SK-N-SH (cell line): ENCODE results near the gene PYGB. TPM values are rescaled to one million over a fixed set of nuclear protein-coding genes. Genes with fewer than 3 reads are reported as not detected.

Experiments
- CTCF ChIA-PET: fragments of 300-600, 350-600 bp; formaldehyde crosslinking; extraction: SDS; loops from one replicate; lab custom pipeline; 2021; lab: Yijun Ruan, JAX
- POLR2A ChIA-PET: fragments of 350-600 bp; sonication (Branson Sonifier 250); formaldehyde crosslinking; extraction: SDS; loops from one replicate; lab custom pipeline; 2020; ENCODE audit warnings: antibody characterized with exemption, inconsistent platforms; lab: Yijun Ruan, JAX
- DNase-seq: peaks from one replicate; pipeline ENCODE4 v3.0.0; 2012
- H2AFZ ChIP-seq: fragments of 200-600 bp; sonication (generic); 2 replicates; pipeline ENCODE4 v1.8.1; 2016; ENCODE audit warnings: antibody characterized with exemption, mild to moderate bottlenecking, low read depth
- H3F3A ChIP-seq: fragments of 200-600 bp; sonication (generic); replicated peaks from 2 replicates; pipeline ENCODE3; 2016; ENCODE audit warnings: antibody characterized with exemption, mild to moderate bottlenecking; ENCODE audit not compliant: insufficient read depth
- H3K27ac ChIP-seq, 2 experiments: fragments of 200-500 bp in 1 of 2; fragments of 200-600 bp in 1 of 2; sonication (Bioruptor generic) in 1 of 2; sonication (generic), shearing (Covaris generic) in 1 of 2; 2 replicates each; pipeline versions ENCODE4 v1.5.1 to v1.6.1; 2014 to 2016; ENCODE audit warnings: low read depth in 2 of 2, inconsistent platforms in 1 of 2, low read length in 1 of 2, mild to moderate bottlenecking in 1 of 2, mixed read lengths in 1 of 2
- H3K27me3 ChIP-seq: fragments of 200-600 bp; sonication (generic), shearing (Covaris generic); 2 replicates; pipeline ENCODE4 v1.6.1; 2016; ENCODE audit warnings: mixed run types; ENCODE audit not compliant: insufficient read depth
- H3K36me3 ChIP-seq, 2 experiments: fragments of 200-500 bp in 1 of 2; fragments of 200-600 bp in 1 of 2; sonication (Bioruptor generic) in 1 of 2; sonication (generic) in 1 of 2; replicated peaks in 1 of 2; 2 replicates each; pipeline versions ENCODE3 to v1.5.1; 2014 to 2016; ENCODE audit warnings: low read length in 1 of 2, mild to moderate bottlenecking in 1 of 2; ENCODE audit not compliant: insufficient read depth in 2 of 2, control insufficient read depth in 1 of 2
- H3K4me1 ChIP-seq, 2 experiments: fragments of 200-500 bp in 1 of 2; fragments of 200-600 bp in 1 of 2; sonication (Bioruptor generic) in 1 of 2; sonication (generic), shearing (Covaris generic) in 1 of 2; 2 replicates each; pipeline versions ENCODE4 v1.5.1 to v1.6.1; 2014 to 2016; ENCODE audit warnings: low read depth in 1 of 2, low read length in 1 of 2, mixed run types in 1 of 2; ENCODE audit not compliant: insufficient read depth in 2 of 2, control insufficient read depth in 1 of 2
- H3K4me2 ChIP-seq: fragments of 200-600 bp; sonication (generic), shearing (Covaris generic); 2 replicates; pipeline ENCODE4 v1.6.1; 2017; ENCODE audit warnings: mixed run types
- H3K4me3 ChIP-seq, 2 experiments: fragments of 200-500 bp in 1 of 2; fragments of 200-600 bp in 1 of 2; sonication (Bioruptor generic) in 1 of 2; sonication (generic), shearing (Covaris generic) in 1 of 2; 2 replicates each; pipeline versions ENCODE4 v1.5.1 to v1.8.1; 2014 to 2016; ENCODE audit warnings: low read depth in 2 of 2, inconsistent platforms in 1 of 2, low read length in 1 of 2, mild to moderate bottlenecking in 1 of 2, mixed read lengths in 1 of 2, moderate library complexity in 1 of 2
- H3K79me2 ChIP-seq: fragments of 200-600 bp; sonication (generic); 2 replicates; pipeline ENCODE4 v1.8.1; 2017; ENCODE audit warnings: mild to moderate bottlenecking; ENCODE audit not compliant: insufficient read depth
- H3K9ac ChIP-seq: fragments of 200-600 bp; sonication (generic); 2 replicates; pipeline ENCODE4 v1.6.1; 2017; ENCODE audit warnings: mixed run types
- H3K9me2 ChIP-seq: fragments of 200-600 bp; sonication (generic); 2 replicates; pipeline ENCODE4 v1.6.1; 2017; ENCODE audit warnings: mixed run types
- H3K9me3 ChIP-seq: fragments of 200-600 bp; sonication (generic); 2 replicates; pipeline ENCODE4 v1.6.1; 2017; ENCODE audit warnings: mixed run types, mild to moderate bottlenecking, moderate library complexity
- H4K20me1 ChIP-seq: fragments of 200-600 bp; sonication (generic); 2 replicates; pipeline ENCODE4 v1.6.1; 2017; ENCODE audit warnings: mild to moderate bottlenecking, mixed run types; ENCODE audit not compliant: insufficient read depth
- ELF1 ChIP-seq: IDR thresholded peaks from 2 replicates; pipeline ENCODE4 v1.4.0; 2012
- EZH2phosphoT487 ChIP-seq: fragments of 200-600 bp; sonication (generic); IDR thresholded peaks from 2 replicates; pipeline ENCODE4 v1.6.1; 2017; ENCODE audit warnings: low read depth, mixed run types, mild to moderate bottlenecking, antibody characterized with exemption, moderate library complexity, borderline replicate concordance
- FOSL2 ChIP-seq: IDR thresholded peaks from 2 replicates; pipeline ENCODE4 v1.4.0; 2012; ENCODE audit warnings: low read depth, mild to moderate bottlenecking, moderate library complexity, borderline replicate concordance
- FOXJ3 ChIP-seq: sonication (generic); formaldehyde crosslinking; IDR thresholded peaks from 2 replicates; pipeline ENCODE4 v1.5.1; 2020; ENCODE audit warnings: mild to moderate bottlenecking, missing genetic modification reagents
- FOXM1 ChIP-seq: IDR thresholded peaks from 2 replicates; pipeline ENCODE4 v1.4.0; 2012; ENCODE audit warnings: low read depth, mild to moderate bottlenecking
- GATA2 ChIP-seq: sonication (generic); formaldehyde crosslinking; IDR thresholded peaks from 2 replicates; pipeline ENCODE4 v1.5.0; 2020; ENCODE audit warnings: mild to moderate bottlenecking, missing genetic modification reagents
- JUND ChIP-seq: IDR thresholded peaks from 2 replicates; pipeline ENCODE4 v1.4.0; 2012
- MEF2A ChIP-seq: IDR thresholded peaks from 2 replicates; pipeline ENCODE4 v1.4.0; 2012; ENCODE audit warnings: low read depth, borderline replicate concordance
- MXI1 ChIP-seq: IDR thresholded peaks from 2 replicates; pipeline ENCODE4 v1.6.1; 2012; ENCODE audit warnings: mild to moderate bottlenecking, low read depth, low read length, improper control_type of control experiment
- NFIC ChIP-seq: IDR thresholded peaks from 2 replicates; pipeline ENCODE4 v1.4.0; 2012; ENCODE audit warnings: borderline replicate concordance
- POLR2AphosphoS5 ChIP-seq: IDR thresholded peaks from 2 replicates; pipeline ENCODE4 v1.6.1; 2012; ENCODE audit warnings: low read depth, low read length
- RAD21 ChIP-seq: IDR thresholded peaks from 2 replicates; pipeline ENCODE4 v1.6.1; 2012; ENCODE audit warnings: mild to moderate bottlenecking, low read length
- RCOR1 ChIP-seq: fragments of 150-350 bp; IDR thresholded peaks from 2 replicates; pipeline ENCODE4 v1.6.1; 2017; ENCODE audit warnings: antibody characterized with exemption, low read length
- RFX5 ChIP-seq: IDR thresholded peaks from 2 replicates; pipeline ENCODE4 v1.6.1; 2012; ENCODE audit warnings: mild to moderate bottlenecking, improper control_type of control experiment, low read length
- RXRA ChIP-seq: IDR thresholded peaks from 2 replicates; pipeline ENCODE4 v1.4.0; 2012; ENCODE audit warnings: low read depth, mild to moderate bottlenecking, borderline replicate concordance
- SIN3A ChIP-seq: IDR thresholded peaks from 2 replicates; pipeline ENCODE4 v1.6.1; 2012; ENCODE audit warnings: low read depth, mild to moderate bottlenecking, low read length, moderate library complexity, borderline replicate concordance
- SMC3 ChIP-seq: IDR thresholded peaks from 2 replicates; pipeline ENCODE4 v1.6.1; 2012; ENCODE audit warnings: low read depth, low read length, improper control_type of control experiment
- TCF12 ChIP-seq: IDR thresholded peaks from 2 replicates; pipeline ENCODE4 v1.4.0; 2012
- TEAD4 ChIP-seq: IDR thresholded peaks from 2 replicates; pipeline ENCODE4 v1.4.0; 2012; ENCODE audit warnings: mild to moderate bottlenecking, borderline replicate concordance; ENCODE audit not compliant: insufficient read depth
- YY1 ChIP-seq: IDR thresholded peaks from 2 replicates; pipeline ENCODE4 v1.4.0; 2012; ENCODE audit warnings: low read depth, mild to moderate bottlenecking
- WGBS: methylation state at CpG from one replicate; pipeline ENCODE4 v1.1.6; 2017; ENCODE audit warnings: low lambda C conversion rate; 5-methylcytosine and 5-hydroxymethylcytosine counted together
- polyA plus RNA-seq, 3 experiments: library from polyadenylated mRNA; depleted of rRNA; stranded (reverse); fragments of >200 nt; gene quantifications; 2 replicates each; pipeline ENCODE4 v1.2.3, GENCODE V29; 2012
- TF ChIP-seq, protein P1 (sequence below): IDR thresholded peaks from 2 replicates; pipeline ENCODE4 v1.4.0; 2012; ENCODE audit warnings: low read depth, borderline replicate concordance
- TF ChIP-seq, protein P2 (sequence below): fragments of 200-600 bp; sonication (generic); IDR thresholded peaks from 2 replicates; pipeline ENCODE4 v1.6.1; 2017; ENCODE audit warnings: antibody characterized with exemption, mild to moderate bottlenecking, moderate library complexity
- TF ChIP-seq, protein P3 (sequence below): IDR thresholded peaks from 2 replicates; pipeline ENCODE4 v1.6.1; 2012; ENCODE audit warnings: mild to moderate bottlenecking, low read depth, low read length, moderate library complexity
- TF ChIP-seq, protein P4 (sequence below): fragments of 150-350 bp; IDR thresholded peaks from 2 replicates; pipeline ENCODE4 v1.6.1; 2016; ENCODE audit warnings: mild to moderate bottlenecking, low read depth, low read length

PYGB gene
- polyA plus RNA-seq, 1 of the 3 experiments (the other 2 are of a cell fraction), result 35.8 TPM

DNA sequence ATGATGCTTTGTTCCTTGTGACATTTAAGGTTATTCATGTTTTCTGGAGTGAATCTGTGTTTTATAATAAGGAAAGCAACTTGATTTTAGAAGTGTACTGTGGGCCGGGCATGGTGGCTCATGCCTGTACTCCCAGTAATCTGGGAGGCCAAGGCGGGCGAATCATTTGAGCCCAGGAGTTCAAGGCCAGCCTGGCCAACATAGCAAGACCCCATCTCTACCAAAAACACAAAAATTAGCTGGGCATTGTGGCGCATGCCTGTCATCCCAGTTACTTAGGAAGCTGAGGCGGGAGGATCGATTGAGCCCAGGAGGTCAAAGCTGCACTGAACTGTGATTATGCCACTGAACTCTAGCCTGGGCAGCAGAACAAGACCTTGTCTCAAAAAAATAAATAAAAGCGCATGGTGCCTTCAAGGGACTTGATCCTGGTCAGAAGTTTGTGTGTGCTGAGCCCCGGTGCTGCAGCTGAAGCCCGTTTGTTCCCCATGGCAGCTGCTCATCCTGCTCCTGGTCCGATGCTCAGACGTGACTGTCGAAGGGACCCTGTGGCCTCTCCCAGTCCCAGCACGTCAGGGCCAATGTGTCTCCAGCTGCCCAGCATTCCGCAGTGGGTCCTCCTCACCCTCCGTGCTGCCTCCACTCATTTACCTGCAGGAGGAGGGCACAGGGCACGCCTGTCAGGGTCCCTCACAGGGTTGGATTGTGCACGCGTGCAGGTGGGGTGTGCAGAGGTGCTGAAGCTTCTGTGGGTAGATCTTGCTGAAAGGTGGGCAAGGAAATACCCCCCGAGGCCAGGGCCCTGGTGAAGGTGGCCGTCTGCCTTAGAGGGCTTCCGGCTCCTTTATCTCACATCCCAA, 34.1 kb upstream of the PYGB start (continued):
- no peak for TF ChIP-seq ELF1
- no peak for TF ChIP-seq RXRA
- no peak for TF ChIP-seq POLR2AphosphoS5
- TF ChIP-seq EZH2phosphoT487, result no peak
- TF ChIP-seq GATA2 (CRISPR knock-in tag), result no peak
- no peak for TF ChIP-seq TCF12
- TF ChIP-seq, protein P1, sequence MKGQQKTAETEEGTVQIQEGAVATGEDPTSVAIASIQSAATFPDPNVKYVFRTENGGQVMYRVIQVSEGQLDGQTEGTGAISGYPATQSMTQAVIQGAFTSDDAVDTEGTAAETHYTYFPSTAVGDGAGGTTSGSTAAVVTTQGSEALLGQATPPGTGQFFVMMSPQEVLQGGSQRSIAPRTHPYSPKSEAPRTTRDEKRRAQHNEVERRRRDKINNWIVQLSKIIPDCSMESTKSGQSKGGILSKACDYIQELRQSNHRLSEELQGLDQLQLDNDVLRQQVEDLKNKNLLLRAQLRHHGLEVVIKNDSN, result no peak
- no peak for TF ChIP-seq RFX5
- TF ChIP-seq YY1, result no peak

DNA sequence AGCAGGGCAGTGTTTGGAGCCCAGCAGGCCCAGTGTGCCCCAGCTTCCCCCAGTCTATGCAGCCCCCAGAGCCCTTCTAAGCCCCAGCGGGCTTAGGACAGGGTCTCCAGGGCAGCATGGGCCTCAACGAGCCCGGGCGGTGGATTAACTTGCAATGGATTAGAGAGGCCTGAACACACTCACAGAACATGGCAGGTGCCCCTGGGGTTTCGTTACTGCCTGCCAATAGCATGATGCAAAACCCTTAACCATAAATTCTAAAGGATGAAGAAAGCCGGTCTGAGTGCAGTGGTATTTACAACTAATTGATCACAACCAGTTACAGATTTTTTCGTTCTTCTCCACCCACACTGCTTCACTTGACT, 33.5 kb upstream of the PYGB start:
- ChIA-PET POLR2A (no interaction called here), CTCF (no interaction called here)
- Histone ChIP-seq H3K27ac (no peak overlapping the region), H2AFZ (no peak overlapping the region), H3K4me1 (no peaks in the 10 kb centered on the region), H3K4me3 (no peak overlapping the region), H3K36me3 (peaks cover 35 to 43% of the 10 kb centered on the region in 2 experiments), H3K27me3 (no peaks in the 10 kb centered on the region), H3K9me2 (no peaks in the 10 kb centered on the region), H3K9me3 (no peaks in the 10 kb centered on the region), H3K79me2 (no peaks in the 10 kb centered on the region), H4K20me1 (no peaks in the 10 kb centered on the region), H3F3A (no peaks in the 10 kb centered on the region), H3K4me2 (no peak overlapping the region), H3K9ac (no peak overlapping the region)
- no peak for DNase-seq
- WGBS, result 88% methylated on average over 7 of the region's 7 CpGs
- TF ChIP-seq SIN3A (no peak), TEAD4 (no peak), FOXJ3 (CRISPR knock-in tag) (no peak), RAD21 (no peak), TCF12 (no peak), MEF2A (no peak), FOSL2 (no peak), MXI1 (no peak), RCOR1 (no peak), SMC3 (no peak), NFIC (no peak), RFX5 (no peak), JUND (no peak), FOXM1 (no peak)
- TF ChIP-seq, protein P2, sequence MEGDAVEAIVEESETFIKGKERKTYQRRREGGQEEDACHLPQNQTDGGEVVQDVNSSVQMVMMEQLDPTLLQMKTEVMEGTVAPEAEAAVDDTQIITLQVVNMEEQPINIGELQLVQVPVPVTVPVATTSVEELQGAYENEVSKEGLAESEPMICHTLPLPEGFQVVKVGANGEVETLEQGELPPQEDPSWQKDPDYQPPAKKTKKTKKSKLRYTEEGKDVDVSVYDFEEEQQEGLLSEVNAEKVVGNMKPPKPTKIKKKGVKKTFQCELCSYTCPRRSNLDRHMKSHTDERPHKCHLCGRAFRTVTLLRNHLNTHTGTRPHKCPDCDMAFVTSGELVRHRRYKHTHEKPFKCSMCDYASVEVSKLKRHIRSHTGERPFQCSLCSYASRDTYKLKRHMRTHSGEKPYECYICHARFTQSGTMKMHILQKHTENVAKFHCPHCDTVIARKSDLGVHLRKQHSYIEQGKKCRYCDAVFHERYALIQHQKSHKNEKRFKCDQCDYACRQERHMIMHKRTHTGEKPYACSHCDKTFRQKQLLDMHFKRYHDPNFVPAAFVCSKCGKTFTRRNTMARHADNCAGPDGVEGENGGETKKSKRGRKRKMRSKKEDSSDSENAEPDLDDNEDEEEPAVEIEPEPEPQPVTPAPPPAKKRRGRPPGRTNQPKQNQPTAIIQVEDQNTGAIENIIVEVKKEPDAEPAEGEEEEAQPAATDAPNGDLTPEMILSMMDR, result no peak
- TF ChIP-seq, protein P3, sequence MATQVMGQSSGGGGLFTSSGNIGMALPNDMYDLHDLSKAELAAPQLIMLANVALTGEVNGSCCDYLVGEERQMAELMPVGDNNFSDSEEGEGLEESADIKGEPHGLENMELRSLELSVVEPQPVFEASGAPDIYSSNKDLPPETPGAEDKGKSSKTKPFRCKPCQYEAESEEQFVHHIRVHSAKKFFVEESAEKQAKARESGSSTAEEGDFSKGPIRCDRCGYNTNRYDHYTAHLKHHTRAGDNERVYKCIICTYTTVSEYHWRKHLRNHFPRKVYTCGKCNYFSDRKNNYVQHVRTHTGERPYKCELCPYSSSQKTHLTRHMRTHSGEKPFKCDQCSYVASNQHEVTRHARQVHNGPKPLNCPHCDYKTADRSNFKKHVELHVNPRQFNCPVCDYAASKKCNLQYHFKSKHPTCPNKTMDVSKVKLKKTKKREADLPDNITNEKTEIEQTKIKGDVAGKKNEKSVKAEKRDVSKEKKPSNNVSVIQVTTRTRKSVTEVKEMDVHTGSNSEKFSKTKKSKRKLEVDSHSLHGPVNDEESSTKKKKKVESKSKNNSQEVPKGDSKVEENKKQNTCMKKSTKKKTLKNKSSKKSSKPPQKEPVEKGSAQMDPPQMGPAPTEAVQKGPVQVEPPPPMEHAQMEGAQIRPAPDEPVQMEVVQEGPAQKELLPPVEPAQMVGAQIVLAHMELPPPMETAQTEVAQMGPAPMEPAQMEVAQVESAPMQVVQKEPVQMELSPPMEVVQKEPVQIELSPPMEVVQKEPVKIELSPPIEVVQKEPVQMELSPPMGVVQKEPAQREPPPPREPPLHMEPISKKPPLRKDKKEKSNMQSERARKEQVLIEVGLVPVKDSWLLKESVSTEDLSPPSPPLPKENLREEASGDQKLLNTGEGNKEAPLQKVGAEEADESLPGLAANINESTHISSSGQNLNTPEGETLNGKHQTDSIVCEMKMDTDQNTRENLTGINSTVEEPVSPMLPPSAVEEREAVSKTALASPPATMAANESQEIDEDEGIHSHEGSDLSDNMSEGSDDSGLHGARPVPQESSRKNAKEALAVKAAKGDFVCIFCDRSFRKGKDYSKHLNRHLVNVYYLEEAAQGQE, result no peak
- TF ChIP-seq, protein P4, sequence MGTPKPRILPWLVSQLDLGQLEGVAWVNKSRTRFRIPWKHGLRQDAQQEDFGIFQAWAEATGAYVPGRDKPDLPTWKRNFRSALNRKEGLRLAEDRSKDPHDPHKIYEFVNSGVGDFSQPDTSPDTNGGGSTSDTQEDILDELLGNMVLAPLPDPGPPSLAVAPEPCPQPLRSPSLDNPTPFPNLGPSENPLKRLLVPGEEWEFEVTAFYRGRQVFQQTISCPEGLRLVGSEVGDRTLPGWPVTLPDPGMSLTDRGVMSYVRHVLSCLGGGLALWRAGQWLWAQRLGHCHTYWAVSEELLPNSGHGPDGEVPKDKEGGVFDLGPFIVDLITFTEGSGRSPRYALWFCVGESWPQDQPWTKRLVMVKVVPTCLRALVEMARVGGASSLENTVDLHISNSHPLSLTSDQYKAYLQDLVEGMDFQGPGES, result no peak
